Measurements from ENCODE around the gene MEF2C.

MEF2C gene

GRCh38 chr5:88671505-88672499, 211.2 kb downstream of the MEF2C start:
- DNase-seq: no peak

- DNase-seq: no peak
These were observed 211.9 kb downstream of the MEF2C start for GRCh38 chr5:88671106-88671504.

- DNase-seq: no peak
These were observed 212.5 kb downstream of the MEF2C start for GRCh38 chr5:88670461-88670860.

- no peak for DNase-seq
These were observed 213.5 kb downstream of the MEF2C start for GRCh38 chr5:88669371-88670050.

GRCh38 chr5:88667496-88668201, 215.3 kb downstream of the MEF2C start:
- no peak for DNase-seq
